GM19035 (cell line): ENCODE measurements around the gene KSR1.

Experiments used
- ATAC-seq: cut with Tn5 transposase; IDR thresholded peaks from one replicate; pipeline ENCODE4 v1.9.1; 2021; ENCODE audit not compliant: unreplicated experiment

Gene KSR1

DNA sequence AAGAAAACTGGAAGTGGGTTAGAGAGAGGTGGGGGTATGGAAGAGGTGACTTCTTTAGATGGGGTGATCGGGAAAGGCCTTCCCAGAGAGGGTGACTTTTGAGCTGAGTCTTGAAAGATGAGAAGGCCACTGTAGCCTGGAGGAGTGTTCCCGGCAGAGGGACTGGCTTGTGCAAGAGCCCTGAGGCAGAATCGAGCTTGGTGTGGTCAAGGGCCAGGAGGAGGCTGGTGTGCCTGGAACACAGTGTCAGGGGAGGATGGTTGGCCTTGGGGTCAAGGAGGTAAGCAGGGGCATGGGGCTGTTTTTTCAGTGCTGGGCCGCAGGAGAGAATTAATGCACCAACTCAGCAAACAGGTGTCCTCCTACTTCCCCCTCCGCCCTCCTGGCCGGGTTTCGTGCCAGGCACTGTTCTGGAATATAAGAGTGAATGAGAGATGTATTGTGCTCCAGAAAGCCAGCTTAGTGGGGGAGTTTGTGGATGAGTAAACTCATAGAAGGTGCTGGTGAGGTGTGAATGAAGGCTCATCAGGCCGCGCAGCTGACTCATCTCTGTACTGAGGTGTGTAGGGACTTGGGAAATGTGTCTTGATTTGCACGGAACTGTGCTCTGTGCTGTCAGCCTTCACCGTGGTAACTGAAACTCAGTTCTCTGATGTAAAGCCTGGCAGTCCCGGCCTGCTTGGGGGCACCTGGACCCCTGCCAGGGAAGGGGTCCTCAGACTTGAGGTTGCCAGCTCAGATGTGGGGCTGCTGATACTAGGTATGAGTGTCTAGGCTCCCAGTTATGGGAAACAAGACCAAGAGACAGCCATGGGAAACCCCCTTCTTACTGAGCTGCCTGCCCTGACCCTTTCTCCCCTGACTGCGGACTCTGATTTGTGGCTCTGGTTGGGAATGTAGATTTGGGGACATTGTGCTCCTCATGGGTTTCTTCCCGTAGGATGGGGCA is 15.3 kb downstream of the KSR1 start:
- ATAC-seq, result peak; percentile 63

DNA sequence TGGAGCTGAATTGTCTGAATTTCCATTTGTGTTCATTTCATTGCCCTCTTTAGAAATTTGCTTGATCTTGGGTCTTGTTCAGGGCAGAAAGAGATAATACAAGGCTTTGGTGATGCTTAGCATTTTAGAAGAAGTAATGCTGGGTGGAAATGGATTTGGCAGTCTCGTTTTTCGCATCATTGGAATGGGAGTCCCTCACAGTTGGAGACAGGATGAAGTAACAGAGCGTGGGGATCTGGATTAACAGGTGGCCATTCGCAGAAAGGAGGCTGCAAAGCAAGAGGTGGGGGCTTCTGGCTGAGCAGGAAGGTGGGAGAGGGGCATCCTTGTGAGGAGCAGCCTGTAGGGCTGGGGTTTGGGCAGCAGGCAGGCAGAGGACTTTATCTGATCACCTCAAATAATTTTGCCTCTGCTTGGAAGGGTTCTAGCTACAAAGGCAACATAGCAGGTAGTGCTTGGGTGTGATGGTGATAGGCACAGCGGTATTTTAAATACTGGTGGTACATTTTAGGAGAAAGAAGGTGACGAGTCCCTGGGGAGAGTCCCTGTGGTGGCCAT is 17.0 kb downstream of the KSR1 start:
- ATAC-seq, result no peak

DNA sequence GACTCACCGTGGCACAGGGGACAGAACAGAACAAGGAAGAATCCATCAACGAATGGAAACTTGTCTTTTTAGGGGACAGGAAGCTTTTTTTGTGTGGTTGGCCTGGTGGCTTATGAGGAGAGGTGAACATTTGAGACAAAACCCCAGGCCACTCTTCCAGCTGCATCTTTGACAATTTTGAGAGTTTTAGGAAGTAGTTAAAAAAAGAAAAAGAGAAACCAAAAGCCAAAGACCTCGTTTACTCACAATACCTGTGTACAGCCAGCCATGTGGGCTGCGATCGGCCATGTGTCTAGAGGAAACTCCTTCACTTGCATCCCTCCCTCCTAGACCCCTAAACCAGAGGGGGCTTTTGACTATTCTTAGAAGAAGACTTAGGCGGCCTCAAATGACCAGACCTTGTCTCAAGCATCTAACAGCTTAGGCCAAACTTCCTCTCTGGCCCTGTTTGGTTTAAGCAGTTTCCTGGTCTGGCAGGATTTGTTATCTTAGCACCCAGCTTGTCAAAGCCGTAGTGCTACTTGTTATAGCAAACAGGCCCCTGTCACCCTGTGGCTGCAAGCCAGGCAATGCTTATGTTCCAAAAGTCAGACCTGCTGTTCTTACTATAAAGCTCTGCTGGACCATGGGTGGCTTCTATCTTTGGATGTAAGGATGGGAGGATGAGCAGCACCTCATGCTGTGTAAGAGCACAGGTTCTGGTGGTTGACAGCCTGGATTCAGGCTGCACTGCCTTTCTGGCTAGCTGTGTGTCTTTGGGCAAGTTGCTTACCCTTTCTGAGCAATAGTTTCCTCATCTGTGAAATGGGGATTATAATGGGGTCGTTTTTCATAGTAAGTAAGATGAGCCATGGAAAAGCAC is 17.7 kb downstream of the KSR1 start:
- ATAC-seq, result peak; percentile 35

DNA sequence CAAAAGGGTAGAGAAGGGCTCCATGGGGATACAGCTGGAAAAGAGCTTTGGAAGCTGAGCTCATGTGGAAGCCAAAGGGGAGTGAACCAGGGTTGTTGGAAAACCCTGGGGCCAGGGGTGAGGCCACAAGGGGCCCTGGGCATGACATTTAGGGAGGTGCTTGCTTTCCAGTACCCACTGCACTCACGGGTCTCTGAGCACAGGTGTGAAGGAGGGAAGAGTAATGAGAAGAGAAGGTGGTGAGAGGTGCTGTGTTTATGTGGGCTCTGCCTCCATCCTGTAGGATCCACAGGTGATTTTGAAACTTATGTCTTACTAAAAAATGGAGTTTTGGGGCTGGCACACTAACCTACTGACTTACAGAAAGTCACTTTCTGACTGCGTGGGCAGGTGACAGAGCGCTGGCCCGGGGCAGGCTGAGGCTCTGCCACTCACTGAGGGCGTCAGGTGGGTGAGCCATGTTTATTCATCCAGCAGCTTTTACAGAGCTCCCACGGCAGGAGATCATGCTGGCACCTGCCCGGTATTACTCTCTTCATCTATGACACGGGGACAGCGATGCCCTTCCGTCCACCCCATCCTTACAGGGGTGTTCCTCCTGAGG is 18.9 kb downstream of the KSR1 start:
- no peak for ATAC-seq

DNA sequence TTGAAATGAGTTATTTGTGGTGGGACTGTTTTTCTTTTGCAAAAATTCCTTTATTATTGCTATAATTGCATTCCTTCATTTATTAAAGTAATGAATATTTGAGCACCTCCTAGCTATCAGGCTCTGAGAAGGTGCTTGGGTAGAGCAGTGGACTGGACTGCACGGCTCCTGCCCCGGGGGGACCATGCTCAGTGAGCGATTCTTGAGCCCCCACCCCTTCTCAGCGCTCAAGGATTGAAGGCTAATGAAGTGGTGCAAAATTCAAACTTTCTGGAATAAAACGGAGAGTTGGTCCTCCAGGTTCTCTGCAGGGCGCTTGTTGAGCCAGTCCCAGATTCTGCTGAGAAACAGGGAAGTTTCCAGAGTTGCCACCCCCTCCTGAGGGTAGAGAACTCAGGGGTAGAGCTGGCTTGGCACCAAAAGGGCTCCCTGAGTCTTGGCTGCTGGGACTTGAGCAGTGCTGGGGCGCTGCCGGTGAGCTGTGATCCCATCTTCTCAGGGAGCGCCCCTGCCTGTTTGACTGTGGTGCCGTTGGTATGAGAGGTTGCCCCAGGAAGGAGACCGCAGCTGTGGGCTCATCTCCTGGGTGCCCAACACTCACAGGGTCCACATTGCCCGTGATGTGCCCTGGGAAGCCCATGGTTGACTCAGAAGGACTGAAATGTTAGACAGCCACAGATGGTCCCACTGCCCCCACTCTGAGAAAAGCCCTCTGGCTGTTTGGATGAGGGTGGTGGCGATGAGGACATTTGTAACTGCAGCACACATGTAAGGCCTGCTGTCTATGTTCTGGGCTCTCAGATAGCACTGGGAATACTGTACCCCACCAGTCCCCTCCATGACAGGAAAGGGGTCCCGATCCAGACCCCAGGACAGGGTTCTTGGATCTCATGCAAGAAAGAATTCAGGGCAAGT is 20.0 kb downstream of the KSR1 start:
- no peak for ATAC-seq

DNA sequence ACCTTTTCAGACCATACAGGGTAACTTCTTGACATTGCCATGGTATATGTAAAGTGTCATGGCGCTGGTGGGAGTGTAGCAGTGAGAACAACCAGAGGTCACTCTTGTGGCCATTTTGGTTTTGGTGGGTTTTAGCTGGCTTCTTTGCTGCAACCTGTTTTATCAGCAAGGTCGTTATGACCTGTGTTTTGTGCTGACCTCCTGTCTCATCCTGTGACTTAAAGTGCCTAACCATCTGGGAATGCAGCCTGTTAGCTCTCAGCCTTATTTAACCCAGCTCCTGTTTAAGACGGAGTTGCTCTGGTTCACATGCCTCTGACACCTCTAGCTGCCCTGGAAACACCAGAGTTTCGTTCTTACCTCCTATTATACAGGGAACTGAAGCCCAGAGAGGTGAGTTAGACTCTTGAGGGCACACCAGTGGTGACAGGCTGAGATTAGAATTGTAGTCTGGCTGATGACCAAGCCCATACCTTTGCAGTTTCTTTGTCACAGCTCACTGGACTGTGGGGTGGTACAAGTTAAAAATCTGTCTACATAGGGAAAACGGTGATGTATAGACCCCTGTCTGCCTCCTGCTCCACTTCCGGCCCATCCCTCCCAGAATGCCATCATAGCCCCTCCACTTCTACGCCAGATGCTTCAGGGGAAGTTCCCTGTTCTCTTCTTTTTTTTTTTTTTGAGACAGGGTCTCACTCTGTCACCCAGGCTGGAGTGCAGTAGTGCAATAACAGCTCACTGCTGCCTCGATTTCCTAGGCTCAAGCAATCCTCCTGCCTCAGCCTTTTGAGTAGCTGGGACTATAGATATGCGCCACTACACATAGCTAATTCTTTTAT is 21.0 kb downstream of the KSR1 start:
- ATAC-seq, result peak; percentile 33

DNA sequence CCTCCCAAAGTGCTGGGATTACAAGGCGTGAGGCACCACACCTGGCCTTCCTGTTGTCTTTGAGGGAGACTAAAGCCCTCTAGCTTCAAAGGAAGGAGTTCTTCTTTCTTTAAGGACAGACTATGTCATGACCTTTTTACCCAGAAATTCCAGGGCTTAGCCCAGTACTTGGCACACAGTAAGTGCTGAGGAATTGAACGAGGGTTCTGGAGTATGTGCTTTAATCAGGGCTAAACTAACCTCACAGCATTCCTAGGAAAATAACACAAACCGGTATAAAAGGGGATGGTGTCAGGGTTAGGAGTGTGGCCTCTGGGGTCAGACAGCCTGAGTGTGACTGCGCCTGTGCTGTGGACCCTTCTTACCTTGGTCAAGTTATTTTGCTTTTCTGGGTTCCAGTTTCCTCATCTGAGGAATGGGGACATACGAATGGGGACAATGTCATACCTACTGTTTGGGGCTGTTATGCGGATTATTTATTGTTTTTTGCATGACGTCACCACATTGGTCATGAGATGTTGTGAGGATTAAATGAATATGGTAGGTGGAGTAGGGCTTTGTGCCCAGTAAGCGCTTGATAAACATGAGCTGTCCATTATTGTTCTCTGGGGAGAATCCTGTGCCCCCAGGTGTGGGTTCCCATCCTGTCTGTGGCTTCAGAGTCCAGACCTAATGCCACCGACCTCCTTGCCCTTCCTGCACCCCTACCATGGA is 21.9 kb downstream of the KSR1 start:
- no peak for ATAC-seq

DNA sequence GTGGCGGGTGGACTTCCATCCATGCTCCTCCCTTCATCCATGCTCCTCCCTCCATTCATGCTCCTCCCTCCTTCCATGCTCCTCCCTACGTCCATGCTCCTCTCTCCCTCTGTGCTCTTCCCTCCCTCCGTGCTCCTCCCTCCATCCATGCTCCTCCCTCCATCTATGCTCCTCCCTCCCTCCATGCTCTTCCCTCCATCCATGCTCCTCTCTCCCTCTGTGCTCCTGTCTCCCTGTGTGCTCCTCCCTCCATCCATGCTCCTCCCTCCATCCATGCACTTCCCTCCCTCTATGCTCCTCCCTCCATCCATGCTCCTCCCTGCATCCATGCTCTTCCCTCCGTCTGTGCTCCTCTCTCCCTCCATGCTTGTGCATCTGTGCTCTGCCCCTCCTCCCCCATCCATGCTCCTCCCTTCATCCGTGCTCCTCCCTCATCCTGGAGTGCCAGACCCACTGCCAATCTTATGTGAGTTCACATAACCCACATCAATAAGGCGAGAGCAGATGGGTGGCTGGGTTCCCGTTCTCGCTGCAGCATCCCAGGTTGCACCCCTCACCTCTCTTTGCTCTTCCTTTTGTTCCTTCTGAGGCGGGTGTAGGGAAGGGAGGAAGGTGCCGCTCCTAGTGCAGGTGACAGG is 22.8 kb downstream of the KSR1 start:
- ATAC-seq, result no peak

DNA sequence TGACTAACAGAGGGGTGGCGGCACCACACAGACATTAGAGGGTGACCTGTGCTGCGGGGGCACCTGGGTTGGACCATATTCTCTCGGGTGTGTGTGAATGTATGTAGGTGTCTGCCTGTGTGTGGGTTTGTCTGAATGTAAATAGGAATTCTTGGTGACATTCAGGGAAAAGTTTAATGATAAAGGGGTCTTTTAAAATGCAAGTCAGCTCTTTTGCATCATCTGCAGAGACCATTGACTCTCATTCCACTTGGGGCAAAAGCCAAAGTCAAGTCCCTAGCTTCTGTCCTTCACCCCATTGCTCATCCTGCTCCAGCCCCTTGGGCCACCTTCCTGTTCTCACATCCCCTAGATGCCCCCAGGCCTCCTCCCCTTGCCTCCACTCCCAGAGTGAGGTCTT is 23.6 kb downstream of the KSR1 start:
- no peak for ATAC-seq

DNA sequence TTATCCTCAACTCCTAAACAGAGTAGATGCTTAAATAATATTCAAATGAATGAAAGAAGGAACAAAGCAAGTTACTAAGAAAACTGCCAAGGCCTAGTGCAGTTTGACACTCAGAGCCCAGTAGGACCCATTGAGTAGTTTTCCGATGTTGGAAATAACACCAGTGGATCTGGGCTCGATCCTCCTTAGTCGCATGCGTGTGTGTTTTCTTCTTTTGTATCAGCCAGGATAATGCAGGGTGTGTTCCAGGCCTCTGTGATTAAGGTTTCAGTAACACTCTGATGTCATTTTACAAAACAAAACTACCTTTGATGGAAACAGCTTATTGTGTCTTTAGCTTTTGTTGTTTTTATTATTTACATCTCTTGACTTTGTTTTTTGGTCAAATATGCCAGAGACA is 24.5 kb downstream of the KSR1 start:
- ATAC-seq, result no peak

DNA sequence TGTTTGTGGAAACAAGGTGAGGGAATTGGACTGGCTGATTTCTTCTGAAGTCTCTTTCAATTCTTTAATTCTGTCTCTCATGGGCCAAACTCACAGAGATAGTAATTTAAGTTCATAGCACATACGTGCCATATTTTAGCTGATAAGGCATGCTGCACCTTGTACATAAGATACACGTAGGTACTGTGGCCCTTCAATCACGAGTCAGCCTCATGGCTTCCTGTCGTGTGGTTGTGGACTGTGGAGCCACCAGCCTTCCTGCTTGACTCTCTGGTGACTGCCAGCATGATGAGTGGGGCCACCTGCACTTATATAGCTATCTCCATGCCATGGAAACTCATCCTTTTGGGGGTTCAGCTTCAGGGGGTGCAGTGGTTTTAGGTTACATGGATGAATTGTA is 25.1 kb downstream of the KSR1 start:
- peak; percentile 54 for ATAC-seq

DNA sequence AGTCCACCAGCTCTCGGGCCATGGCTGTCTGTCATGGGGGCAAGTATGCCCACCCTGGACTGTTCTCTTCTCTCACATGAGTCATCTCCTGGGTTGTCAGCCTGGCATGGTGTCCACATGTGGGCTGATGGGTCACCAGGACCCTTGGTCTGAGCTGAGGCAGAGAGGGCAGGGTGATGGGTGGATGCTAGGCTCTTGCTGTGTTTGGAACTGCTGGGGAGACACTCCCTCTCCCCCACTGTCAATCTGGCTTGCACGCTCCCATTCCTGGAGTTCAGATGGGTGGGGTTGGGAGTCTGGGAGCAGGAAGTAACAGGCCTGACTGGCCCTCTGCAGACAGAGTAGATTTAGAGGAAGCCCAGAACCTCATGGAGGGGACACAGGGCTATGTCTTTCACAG is 28.9 kb downstream of the KSR1 start:
- ATAC-seq, result no peak

DNA sequence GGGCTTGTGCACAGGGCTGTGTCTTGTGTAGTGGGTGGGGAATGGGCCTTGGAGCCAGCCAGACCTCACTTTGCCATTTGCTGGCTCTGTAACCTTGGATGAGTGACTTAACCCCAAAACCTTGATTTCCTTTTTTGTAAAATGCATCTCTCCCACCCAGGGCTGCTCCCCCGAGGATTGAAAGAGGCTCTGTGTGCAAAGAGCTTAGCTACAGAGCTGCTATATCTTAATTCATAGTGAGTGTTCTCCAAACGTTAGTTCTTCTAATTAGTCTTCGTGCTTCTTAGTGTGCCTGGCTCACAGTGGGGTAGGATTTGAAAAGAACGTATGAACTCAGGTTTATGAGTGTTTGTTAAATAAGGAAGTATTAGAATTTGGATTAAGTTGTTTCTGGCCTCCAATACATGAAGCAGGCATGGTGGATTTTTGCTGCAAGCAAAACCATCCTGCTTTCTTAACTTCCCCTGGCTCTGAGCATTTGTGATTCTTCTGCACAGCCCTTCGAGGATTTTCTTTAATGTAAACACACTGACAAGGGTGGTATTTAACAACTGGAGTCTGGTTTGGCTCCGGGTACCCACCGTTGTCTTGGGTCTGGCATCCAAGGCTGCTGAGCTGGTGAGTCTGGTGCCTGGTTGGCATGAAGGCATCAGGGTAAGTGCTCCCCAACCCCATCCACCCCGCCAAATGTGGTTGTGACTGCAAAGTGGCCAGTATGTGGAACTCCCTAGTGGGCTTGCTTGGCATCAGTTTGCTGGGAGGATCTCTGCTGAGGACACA is 29.7 kb downstream of the KSR1 start:
- ATAC-seq, result no peak

DNA sequence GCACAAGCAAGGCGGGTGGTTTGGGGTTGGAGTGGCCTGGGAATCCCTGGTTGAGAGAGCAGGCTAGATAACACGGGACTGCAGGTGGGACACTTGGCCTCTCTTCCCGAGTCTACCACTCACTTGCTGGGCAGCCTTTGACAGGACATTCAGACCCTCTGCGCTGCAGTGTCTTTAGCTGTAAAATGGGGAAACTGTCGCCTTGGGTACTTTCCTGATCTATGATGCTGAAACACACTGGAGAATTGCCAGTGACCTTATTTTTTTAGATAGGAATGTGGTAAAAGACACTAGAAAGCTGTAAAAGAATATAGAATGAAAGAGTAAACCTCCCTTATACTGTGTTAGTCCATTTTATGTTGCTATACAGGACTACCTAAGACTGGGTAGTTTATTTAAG is 30.5 kb downstream of the KSR1 start:
- ATAC-seq, result no peak

DNA sequence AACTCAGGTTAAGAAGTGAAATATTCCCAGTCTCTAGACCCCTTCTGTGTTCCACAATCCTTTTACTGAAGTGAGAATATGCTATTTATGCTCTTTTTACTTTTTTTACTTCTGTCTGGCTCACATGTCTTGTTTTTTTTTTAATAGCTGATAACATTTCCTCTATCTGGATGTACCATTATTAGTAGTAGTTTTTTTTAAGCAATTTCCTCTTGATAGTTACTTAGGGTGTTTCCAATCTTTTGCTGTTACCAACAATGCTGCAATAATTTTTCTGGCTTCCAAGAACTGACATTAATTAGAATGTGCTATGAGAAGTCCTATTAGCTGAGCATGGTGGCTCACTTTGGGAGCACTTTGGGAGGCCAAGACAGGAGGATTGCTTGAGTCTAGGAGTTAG is 32.0 kb downstream of the KSR1 start:
- ATAC-seq, result no peak

DNA sequence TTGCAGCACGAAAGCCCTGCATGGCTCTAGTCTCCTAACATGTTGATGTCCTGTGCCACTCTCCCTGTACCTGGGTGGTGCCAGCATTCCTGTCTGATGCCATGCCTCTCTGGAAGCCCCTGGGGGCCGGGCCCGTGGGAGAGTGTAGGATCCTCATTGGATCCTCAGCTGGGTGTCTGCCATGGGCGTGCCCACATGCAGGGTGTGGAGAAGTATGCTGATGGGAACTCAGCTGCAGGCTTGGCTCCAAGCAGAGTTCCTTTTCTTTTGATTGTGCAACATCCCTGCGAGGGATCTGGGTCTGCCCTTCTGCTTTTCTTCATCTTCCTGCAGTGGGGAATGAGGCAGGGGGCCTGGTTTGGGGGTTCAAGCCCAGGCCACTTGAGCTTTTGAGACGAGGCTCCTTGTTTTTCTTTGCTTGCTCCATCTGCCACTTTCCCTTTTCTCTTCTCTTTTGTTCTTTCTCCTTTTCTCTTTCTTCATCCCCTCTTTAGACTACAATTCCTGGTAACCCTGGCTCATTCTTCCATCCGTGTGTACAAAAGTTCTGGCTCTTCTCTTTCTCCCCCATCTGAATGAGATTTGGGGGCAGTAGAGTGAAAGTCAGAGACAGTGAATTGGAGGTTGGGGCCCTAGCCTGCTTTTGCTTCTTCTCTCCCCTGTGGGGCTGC is 32.9 kb downstream of the KSR1 start:
- no peak for ATAC-seq

DNA sequence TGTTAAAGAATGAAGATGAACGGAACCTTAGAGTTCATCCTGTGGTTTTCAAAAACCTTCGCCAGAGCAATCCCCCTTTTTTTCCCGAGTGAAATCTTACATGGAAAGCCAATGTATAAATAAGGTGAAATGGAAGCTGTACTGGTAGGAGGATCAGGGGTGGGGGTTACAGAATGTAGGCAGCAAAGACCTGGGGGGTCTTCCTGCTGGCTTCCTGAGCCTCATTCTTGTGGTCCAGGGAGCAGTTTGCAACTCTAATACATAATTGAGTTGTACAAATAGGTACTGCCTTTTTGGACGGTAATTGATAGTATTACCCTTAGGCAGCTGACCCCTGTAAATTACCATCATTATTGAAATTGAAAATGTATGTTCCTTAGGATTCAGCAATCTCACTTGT is 34.1 kb downstream of the KSR1 start:
- ATAC-seq, result no peak
